ENCODE results near the gene KLK12. TPM values are rescaled to one million over a fixed set of nuclear protein-coding genes. Genes with fewer than 3 reads are reported as not detected.

Gene KLK12
- total and polyA plus RNA-seq, 2 donors (not counting 1 experiment from before 2014, with no cell fraction given) = not detected

DNA sequence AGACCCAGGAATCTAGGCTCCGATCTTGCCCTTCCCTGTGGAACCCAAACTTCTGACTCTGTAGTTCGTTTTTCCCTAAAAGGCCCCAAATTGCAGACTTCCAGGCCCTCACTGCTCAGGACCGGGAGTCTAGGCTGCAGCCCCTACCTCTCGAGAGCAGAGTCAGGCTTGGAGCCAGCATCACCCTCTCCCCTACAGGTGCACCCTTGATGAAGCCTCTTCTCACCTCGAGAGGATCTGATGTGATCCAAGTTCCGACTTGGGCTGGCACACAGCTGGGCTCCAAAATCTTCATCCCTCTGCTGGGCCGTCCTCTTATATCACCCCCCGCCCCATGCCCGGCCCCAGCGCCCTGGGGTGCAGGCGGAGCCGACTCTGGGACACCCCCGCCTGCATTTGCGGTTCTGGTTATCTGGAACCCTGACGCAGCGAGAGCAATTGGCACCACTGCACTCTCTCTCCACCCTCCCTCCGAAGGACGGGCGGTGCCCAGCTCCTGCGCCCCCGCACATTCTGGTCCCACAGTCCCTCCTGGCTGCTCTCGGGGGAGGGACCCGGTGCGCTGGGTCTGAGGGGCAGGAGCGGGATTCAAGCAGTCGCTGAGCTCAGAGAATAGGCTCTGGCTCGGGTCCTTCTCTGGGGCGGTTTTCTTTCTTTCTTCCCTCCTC is 51.0 kb downstream of the KLK12 start, which contains the start of gene KLK7:
Gene KLK7, minus strand, starts transcription at position 293 of the 668 bp plus-strand sequence. CDS start 1,518 bp downstream, outside the sequence.
- H3K27me3 ChIP-seq (ENCODE audit: control insufficient read depth, insufficient read depth, low read length) = no peaks in the 10 kb centered on the region
- no peaks in the 10 kb centered on the region for H3K36me3 ChIP-seq (ENCODE audit: control insufficient read depth, insufficient read depth, low read length)
- H3K4me1 ChIP-seq (ENCODE audit: control insufficient read depth, extremely low read depth, insufficient read depth, low read length) = no peaks in the 10 kb centered on the region
- no peak within 1 kb of the TSS for H2AFZ ChIP-seq (ENCODE audit: low read length)
- H3K4me2 ChIP-seq (ENCODE audit: extremely low read depth, insufficient read depth, low read length) = no peak within 1 kb of the TSS
- no peak within 1 kb of the TSS for H3K27ac ChIP-seq (ENCODE audit: insufficient read depth, low read length)
- H3K79me2 ChIP-seq (ENCODE audit: control insufficient read depth, insufficient read depth, low read length) = no peaks in the 10 kb centered on the region
- H3K9ac ChIP-seq (ENCODE audit: insufficient read depth, low read length) = no peak within 1 kb of the TSS
- DNase-seq (ENCODE audit: low read depth in 2 of 2) = no peak
- no peaks in the 10 kb centered on the region for H3K9me3 ChIP-seq (ENCODE audit: control insufficient read depth, insufficient read depth, low read depth, low read length)
- H3K4me3 ChIP-seq (replicated peaks in 1 of 4; ENCODE audit: control extremely low read depth in 1 of 4, insufficient read depth in 1 of 4, low read depth in 3 of 4, low read length in 4 of 4) = no peak within 1 kb of the TSS
- TF ChIP-seq EZH2 (IDR thresholded peaks at IDR 0.05; ENCODE audit: low read length, missing control alignments) = no peak
- TF ChIP-seq, protein P1, sequence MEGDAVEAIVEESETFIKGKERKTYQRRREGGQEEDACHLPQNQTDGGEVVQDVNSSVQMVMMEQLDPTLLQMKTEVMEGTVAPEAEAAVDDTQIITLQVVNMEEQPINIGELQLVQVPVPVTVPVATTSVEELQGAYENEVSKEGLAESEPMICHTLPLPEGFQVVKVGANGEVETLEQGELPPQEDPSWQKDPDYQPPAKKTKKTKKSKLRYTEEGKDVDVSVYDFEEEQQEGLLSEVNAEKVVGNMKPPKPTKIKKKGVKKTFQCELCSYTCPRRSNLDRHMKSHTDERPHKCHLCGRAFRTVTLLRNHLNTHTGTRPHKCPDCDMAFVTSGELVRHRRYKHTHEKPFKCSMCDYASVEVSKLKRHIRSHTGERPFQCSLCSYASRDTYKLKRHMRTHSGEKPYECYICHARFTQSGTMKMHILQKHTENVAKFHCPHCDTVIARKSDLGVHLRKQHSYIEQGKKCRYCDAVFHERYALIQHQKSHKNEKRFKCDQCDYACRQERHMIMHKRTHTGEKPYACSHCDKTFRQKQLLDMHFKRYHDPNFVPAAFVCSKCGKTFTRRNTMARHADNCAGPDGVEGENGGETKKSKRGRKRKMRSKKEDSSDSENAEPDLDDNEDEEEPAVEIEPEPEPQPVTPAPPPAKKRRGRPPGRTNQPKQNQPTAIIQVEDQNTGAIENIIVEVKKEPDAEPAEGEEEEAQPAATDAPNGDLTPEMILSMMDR (conservative IDR thresholded peaks at IDR 0.05 in 1 of 2, IDR thresholded peaks at IDR 0.05 in 1 of 2; ENCODE audit: low read depth in 1 of 2, low read length in 2 of 2) = no peak
- no peaks in the 10 kb centered on the region for H4K20me1 ChIP-seq (ENCODE audit: control insufficient read depth, extremely low read depth, insufficient read depth, low read length)

DNA sequence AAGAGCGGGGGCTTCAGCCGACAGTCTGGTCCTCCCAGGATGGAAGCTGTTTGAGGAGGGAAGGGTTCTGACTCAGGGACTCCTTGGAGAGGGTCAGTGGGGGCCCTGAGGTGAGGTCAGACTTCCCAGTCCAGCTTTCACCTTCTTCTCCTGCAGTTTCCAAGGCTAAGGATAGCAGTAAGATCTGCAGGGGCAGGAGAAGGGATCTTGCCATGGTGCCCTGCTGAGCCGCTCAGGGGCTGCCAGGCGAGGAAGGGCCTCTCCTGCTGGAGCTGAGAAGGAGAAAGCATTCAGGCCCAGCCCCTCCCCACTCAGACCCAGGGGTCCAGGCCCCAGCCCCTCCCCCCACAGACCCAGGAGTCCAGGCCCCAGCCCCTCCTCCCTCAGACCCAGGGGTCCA is 52.6 kb downstream of the KLK12 start:
- Histone ChIP-seq H3K36me3 (ENCODE audit: control insufficient read depth, insufficient read depth, low read length) (no peaks in the 10 kb centered on the region), H3K79me2 (ENCODE audit: control insufficient read depth, insufficient read depth, low read length) (no peaks in the 10 kb centered on the region), H3K9ac (ENCODE audit: insufficient read depth, low read length) (no peak overlapping the region), H2AFZ (ENCODE audit: low read length) (no peak overlapping the region), H3K4me2 (ENCODE audit: extremely low read depth, insufficient read depth, low read length) (no peak overlapping the region), H4K20me1 (ENCODE audit: control insufficient read depth, extremely low read depth, insufficient read depth, low read length) (no peaks in the 10 kb centered on the region), H3K4me3 (replicated peaks in 1 of 4; ENCODE audit: control extremely low read depth in 1 of 4, insufficient read depth in 1 of 4, low read depth in 3 of 4, low read length in 4 of 4) (no peak overlapping the region), H3K27me3 (ENCODE audit: control insufficient read depth, insufficient read depth, low read length) (no peaks in the 10 kb centered on the region), H3K9me3 (ENCODE audit: control insufficient read depth, insufficient read depth, low read depth, low read length) (no peaks in the 10 kb centered on the region), H3K27ac (ENCODE audit: insufficient read depth, low read length) (no peak overlapping the region), H3K4me1 (ENCODE audit: control insufficient read depth, extremely low read depth, insufficient read depth, low read length) (no peaks in the 10 kb centered on the region)
- no peak for DNase-seq (ENCODE audit: low read depth in 2 of 2)
- TF ChIP-seq, protein P1 (conservative IDR thresholded peaks at IDR 0.05 in 1 of 2, IDR thresholded peaks at IDR 0.05 in 1 of 2; ENCODE audit: low read depth in 1 of 2, low read length in 2 of 2) = no peak
- no peak for TF ChIP-seq EZH2 (IDR thresholded peaks at IDR 0.05; ENCODE audit: low read length, missing control alignments)

DNA sequence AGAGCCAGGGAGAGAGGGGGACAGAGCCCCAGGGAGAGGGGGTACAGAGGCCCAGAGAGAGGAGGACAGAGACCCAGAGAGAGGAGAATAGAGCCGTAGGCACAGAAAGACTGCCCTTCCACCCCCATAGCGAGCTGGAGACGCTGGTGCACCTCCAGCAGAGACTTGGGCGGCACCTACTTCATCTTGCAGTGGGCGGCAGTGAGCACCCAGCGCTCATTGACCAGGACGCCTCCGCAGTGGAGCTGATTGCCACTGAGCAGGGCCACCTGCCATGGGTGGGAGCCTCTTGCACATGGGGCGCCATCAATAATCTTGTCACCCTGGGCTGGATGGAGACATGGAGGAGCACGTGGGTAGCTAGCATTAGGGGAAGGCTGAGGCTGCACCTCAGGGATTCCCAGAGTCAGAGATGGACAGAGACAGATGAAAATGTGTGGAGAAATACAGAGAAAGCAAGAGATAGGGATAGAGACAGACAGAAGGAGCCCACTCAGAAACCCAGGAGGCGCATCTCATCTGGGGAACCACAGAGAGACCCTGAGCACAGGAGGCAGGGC is 53.1 kb downstream of the KLK12 start:
- H3K9ac ChIP-seq (ENCODE audit: insufficient read depth, low read length) = no peak overlapping the region
- no peak overlapping the region for H3K4me3 ChIP-seq (replicated peaks in 1 of 4; ENCODE audit: control extremely low read depth in 1 of 4, insufficient read depth in 1 of 4, low read depth in 3 of 4, low read length in 4 of 4)
- DNase-seq (ENCODE audit: low read depth in 2 of 2) = no peak
- no peaks in the 10 kb centered on the region for H3K9me3 ChIP-seq (ENCODE audit: control insufficient read depth, insufficient read depth, low read depth, low read length)
- H3K4me2 ChIP-seq (ENCODE audit: extremely low read depth, insufficient read depth, low read length) = no peak overlapping the region
- H3K36me3 ChIP-seq (ENCODE audit: control insufficient read depth, insufficient read depth, low read length) = no peaks in the 10 kb centered on the region
- no peaks in the 10 kb centered on the region for H3K4me1 ChIP-seq (ENCODE audit: control insufficient read depth, extremely low read depth, insufficient read depth, low read length)
- H4K20me1 ChIP-seq (ENCODE audit: control insufficient read depth, extremely low read depth, insufficient read depth, low read length) = no peaks in the 10 kb centered on the region
- H3K79me2 ChIP-seq (ENCODE audit: control insufficient read depth, insufficient read depth, low read length) = no peaks in the 10 kb centered on the region
- no peak overlapping the region for H2AFZ ChIP-seq (ENCODE audit: low read length)
- no peak for TF ChIP-seq EZH2 (IDR thresholded peaks at IDR 0.05; ENCODE audit: low read length, missing control alignments)
- TF ChIP-seq, protein P1 (conservative IDR thresholded peaks at IDR 0.05 in 1 of 2, IDR thresholded peaks at IDR 0.05 in 1 of 2; ENCODE audit: low read depth in 1 of 2, low read length in 2 of 2) = no peak
- no peak overlapping the region for H3K27ac ChIP-seq (ENCODE audit: insufficient read depth, low read length)
- H3K27me3 ChIP-seq (ENCODE audit: control insufficient read depth, insufficient read depth, low read length) = no peaks in the 10 kb centered on the region

Measured in fibroblast of lung (primary cell).